HG02678 (cell line): ENCODE measurements around the gene ING5.

Source experiments
- ATAC-seq: cut with Tn5 transposase; IDR thresholded peaks from one replicate; pipeline ENCODE4 v1.9.1; 2021; ENCODE audit warnings: mild to moderate bottlenecking, moderate library complexity; ENCODE audit not compliant: unreplicated experiment

ING5 gene

DNA sequence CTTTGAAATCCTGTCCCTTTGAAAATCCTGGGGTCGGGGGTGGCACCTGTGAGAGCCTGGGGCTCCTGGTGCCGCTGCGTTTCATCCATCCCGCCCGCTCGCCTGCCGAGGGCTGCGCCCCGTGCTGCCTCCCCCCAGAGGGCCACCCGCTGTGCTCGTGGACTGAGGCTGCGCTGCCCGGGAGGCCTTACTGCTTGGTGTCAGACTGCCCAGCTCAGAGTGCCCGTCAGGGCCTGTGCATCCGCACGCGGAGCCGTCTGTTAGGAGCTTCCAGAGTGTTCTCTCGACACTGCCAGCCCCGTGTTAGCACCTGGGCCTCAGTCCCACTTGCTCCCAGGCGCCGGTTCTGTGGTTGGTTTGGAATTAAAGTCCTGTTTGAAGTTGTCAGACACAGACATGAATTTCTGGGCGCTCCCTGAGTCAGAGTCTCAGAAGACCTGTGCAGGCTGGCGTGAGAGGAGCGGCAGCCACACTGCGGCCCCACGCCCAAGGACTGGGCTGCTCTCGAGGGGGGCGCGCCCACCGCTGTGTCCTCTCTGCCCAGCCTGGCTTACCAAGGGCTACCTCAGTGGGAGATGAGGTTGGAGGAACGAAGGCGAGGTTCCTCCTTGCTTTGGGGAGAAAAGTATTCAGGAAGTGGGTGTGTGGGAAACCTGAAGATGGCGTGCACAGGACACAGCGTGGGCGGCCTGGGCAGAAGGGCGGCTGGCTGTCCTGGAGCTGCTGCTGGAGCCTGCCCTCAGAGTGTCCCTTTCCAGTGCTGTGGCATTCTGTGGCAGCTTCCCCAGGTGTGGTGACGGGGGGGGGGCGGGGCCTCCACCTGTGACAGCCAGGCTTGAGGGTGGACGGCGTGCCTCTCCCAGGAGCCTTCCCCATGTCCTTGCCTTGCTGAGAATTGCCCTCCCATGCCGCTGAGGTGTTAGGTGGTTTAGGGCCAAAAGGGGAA is 29.3 kb upstream of the ING5 start:
- no peak for ATAC-seq

DNA sequence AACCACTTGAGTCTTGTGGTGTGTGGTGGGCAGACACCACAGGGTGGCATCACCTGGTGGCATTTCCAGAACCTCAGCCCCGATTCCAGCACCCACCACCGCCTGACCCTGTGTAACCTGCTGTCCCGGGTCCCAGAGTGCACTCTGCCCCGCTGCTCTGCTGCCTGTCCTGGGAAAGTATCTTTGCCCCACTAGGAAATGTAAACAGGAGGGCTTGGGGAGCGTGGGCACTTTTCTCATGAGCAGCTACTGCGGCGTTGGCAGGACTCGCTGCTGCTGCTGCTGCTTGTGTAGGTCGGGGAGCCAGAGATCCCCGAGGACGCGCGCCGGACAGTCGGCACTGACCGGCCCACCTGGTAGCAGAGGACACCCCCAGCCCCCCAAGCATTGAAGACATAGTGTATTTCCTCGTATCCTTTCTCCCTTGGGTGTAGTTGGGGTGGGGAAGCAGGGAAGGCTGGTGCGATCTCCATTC is 28.6 kb upstream of the ING5 start:
- no peak for ATAC-seq

- no peak for ATAC-seq
Observed at GRCh38 chr2:241673797-241674725, 27.8 kb upstream of the ING5 start.

DNA sequence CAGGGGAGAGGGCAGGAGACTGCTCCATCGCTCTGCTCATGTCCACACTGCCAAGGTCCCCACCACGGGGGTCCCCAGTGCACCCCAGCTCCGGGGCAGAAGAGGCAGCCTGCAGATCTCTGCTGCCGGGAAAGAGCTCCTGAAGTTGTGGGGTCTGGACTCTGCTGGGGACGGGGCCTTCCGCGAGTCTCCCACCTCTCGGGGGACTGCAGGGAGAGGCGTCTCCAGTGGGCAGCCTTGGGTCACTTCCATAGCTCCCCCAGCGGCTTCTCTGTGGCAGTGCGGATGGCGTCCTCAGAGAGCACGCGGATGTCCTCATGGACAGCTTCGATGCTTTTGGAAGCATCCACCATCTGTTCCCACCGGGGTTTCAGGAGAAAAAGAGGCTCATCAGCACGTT is 26.0 kb upstream of the ING5 start:
- ATAC-seq, result no peak

DNA sequence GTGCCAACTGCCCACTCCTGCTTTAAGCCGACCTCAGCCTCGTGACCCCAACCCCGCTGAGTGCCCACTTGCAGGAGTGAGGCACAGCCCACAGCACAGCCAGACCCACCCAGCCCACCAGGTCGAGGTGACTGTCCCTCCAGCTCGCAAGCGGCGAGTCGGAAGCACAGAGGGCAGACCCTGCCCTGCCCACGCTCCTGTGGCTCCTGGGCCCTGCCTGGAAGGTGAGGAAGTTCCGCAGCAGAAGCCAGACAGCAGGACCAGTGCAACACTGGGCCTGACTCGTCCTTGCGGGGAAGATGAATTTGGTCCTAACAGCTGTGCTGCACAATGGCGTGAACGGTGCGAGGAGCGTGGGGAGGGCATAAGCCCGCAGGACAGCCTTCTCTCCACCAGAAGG is 25.2 kb upstream of the ING5 start:
- no peak for ATAC-seq

DNA sequence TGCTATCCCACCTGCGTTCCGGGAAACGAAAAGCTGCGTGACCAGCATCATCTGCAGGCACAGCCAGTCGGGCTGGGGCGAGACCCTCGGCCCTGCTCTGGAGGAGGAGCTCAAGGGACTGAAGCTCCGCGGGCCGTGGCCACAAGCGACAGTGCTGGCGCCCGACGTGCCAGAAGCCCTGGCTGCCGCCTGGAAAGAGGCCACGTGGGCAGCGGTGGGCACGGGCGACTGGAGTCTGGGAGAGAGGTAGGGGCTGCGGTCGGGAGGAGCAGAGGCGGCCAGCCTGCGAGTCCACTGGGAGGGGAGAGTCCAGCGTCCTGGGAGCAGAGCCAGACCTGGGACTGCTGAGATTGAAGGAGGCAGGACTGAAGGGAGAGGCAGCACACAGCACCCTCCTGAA is 24.4 kb upstream of the ING5 start:
- no peak for ATAC-seq

- ATAC-seq, result no peak
Observed at GRCh38 chr2:241678307-241678706, 23.5 kb upstream of the ING5 start.

GRCh38 chr2:241678784-241679540 is 22.9 kb upstream of the ING5 start:
- ATAC-seq, result no peak

DNA sequence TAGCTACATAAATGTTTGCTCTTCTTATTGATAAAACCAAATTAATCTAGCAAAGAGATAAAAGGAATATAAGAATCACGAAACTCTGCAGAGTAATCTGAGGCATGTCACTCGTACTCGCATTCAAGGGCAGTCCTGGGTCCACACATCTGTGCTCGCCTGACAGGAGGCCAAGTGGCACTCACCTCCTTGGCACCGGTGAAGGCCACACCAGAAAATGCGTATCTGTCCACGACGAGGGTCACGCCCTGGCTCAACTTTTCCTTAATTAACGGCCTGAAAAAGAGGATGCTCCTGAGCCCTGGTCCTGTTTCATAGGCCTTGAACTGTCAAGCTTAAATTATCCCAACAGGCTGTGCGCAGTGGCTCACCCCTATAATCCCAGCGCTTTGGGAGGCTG is 21.8 kb upstream of the ING5 start:
- ATAC-seq, result no peak

- no peak for ATAC-seq
Observed at GRCh38 chr2:241680827-241681599, 20.8 kb upstream of the ING5 start.

- peak; percentile 14 for ATAC-seq
Observed at GRCh38 chr2:241686324-241686649, 15.6 kb upstream of the ING5 start.

GRCh38 chr2:241686650-241687425 is 15.0 kb upstream of the ING5 start, which contains the start of gene DTYMK:
Gene DTYMK (minus strand): TSS chr2:241686815. CDS start chr2:241686783, 32 bp downstream.
- ATAC-seq, result peak; percentile 98

DNA sequence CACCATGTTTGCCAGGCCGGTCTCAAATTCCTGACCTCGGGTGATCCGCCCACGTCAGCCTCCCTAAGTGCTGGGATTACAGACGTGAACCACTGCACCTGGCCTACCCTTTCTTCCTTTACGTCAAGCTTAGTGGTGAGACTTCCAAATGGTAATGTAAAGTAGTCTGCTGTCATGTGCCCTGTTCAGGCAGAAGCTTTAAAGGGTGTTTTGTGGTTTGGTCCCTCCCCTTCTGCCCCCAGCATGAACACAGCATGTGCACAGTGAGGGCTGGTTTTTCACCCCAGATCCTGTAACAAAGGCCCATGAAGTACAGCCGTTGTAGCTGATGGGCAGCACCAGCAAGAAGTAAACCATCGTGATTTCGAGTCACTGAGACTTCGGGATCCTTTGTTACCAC is 12.5 kb upstream of the ING5 start:
- no peak for ATAC-seq

GRCh38 chr2:241690202-241690717 is 11.6 kb upstream of the ING5 start:
- no peak for ATAC-seq

- ATAC-seq, result no peak
Observed at GRCh38 chr2:241692448-241692847, 9.4 kb upstream of the ING5 start.

DNA sequence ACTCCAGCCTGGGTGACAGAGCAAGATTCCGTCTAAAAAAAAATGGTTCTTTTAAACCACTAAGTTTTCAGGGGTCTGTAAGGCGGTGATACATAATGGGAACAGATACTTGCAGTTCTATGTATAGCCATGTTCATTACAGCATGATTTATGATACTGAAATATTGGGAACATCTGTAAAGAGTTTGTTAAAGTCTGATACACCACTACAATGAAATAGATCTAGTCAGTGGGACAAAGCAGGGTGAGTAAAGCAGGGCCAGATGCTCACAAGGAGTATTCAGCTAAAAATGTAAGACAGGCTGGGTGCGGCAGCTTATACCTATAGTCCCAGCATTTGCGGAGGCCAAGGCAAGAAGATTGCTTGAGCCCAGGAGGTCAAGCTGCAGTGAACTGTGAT is 6.2 kb upstream of the ING5 start:
- no peak for ATAC-seq

GRCh38 chr2:241701149-241701398 is 765 bp upstream of the ING5 start:
- ATAC-seq, result no peak

DNA sequence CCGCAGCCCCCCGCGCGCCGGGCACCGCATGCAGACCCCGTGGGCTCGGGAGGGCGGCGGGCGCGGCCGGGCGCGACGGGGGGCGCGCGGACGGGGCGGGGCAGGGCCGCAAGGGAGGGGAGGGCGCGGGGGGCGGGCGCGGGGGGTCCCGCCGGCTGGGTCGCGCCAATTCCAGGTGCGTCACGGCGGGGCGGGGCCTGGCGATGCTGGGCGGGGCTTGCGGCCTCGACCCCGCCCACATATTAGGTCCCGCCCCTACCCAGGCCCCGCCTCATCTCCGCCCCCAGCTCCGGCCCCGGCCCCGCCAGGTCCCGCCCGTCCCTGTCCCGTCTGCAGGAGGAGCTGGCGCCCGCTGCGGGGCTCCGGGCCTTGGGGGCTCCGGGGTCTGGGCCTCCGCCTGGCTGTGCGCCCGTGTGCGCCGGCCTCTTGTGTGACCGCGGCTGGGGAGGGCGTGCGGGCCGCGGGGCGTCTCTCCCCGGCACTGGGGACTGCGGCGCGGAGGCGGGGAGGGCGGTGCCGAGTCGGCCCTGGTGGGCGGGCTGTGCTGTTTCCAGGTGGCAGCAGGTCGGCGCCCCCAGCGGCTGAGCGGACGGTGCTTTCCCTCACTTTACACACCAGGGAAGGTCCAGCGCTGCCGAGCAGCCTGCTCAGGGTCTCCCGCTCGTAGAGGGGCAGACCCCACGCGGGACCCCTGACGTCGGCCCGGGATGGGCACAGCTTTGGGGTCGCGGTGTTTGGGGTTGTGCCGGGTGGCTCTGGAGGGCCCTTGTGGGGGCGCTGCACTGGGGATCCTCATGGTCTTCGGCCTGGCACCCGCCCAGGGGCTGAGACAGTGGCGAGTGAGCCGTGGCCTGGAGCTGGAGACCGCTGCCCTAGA is 554 bp downstream of the ING5 start:
- ATAC-seq, result peak; percentile 62
